SK-N-SH treated with all-trans-retinoic acid at 6 μM for 48 hours (cell line): ENCODE measurements around the gene TNIP3.
"Not testable (repeated sequence)": the region's sequence is repeated elsewhere in the genome, so short reads cannot be mapped to it uniquely, and the experiment has no call there.

Source experiments
- ATAC-seq: fragments of 200-7000 bp; cut with Tn5 transposase; 3 replicates; pipeline ENCODE4 v1.9.1; 2020; ENCODE audit warnings: mild to moderate bottlenecking, moderate library complexity
- ARNTL ChIP-seq: fragments of 450-650 bp; formaldehyde crosslinking; IDR thresholded peaks from 2 replicates; pipeline ENCODE4 v1.5.0; 2020; ENCODE audit warnings: low read depth, mild to moderate bottlenecking, moderate library complexity, borderline replicate concordance
- BACH2 ChIP-seq: fragments of 250-450 bp; sonication (Bioruptor Pico); IDR thresholded peaks from 2 replicates; pipeline ENCODE4 v1.9.0; 2021; ENCODE audit warnings: mild to moderate bottlenecking, borderline replicate concordance
- CSDC2 ChIP-seq: fragments of 250-450 bp; sonication (Bioruptor Pico); IDR thresholded peaks from 2 replicates; pipeline ENCODE4 v1.5.0; 2020; ENCODE audit warnings: mild to moderate bottlenecking, moderate library complexity
- ESRRG ChIP-seq: fragments of 250-450 bp; sonication (Bioruptor Pico); IDR thresholded peaks from 2 replicates; pipeline ENCODE4 v1.6.1; 2021; ENCODE audit warnings: mild to moderate bottlenecking
- GLIS3 ChIP-seq: fragments of 250-450 bp; sonication (Bioruptor Pico); IDR thresholded peaks from 2 replicates; pipeline ENCODE4 v1.5.0; 2020; ENCODE audit warnings: mild to moderate bottlenecking, moderate library complexity
- ISL1 ChIP-seq: fragments of 250-450 bp; sonication (Bioruptor Pico); IDR thresholded peaks from 2 replicates; pipeline ENCODE4 v2.1.2; 2022; ENCODE audit warnings: mild to moderate bottlenecking, moderate library complexity
- PPARA ChIP-seq: fragments of 250-450 bp; sonication (Bioruptor Pico); IDR thresholded peaks from 2 replicates; pipeline ENCODE4 v1.5.0; 2020; ENCODE audit warnings: mild to moderate bottlenecking, borderline replicate concordance
- RARB ChIP-seq: fragments of 250-450 bp; sonication (Bioruptor Pico); IDR thresholded peaks from 2 replicates; pipeline ENCODE4 v1.8.0; 2021; ENCODE audit warnings: mild to moderate bottlenecking, moderate library complexity
- ZC3H10 ChIP-seq: fragments of 250-450 bp; sonication (Bioruptor Pico); IDR thresholded peaks from 2 replicates; pipeline ENCODE4 v1.5.1; 2021; ENCODE audit warnings: mild to moderate bottlenecking, moderate library complexity
- ZFP3 ChIP-seq: fragments of 250-450 bp; sonication (Bioruptor Pico); IDR thresholded peaks from 2 replicates; pipeline ENCODE4 v1.5.0; 2020; ENCODE audit warnings: mild to moderate bottlenecking, moderate library complexity
- ZFP30 ChIP-seq: fragments of 450-650 bp; formaldehyde crosslinking; IDR thresholded peaks from 2 replicates; pipeline ENCODE4 v1.5.0; 2022; ENCODE audit warnings: mild to moderate bottlenecking, moderate library complexity
- ZNF565 ChIP-seq: fragments of 450-650 bp; formaldehyde crosslinking; conservative IDR thresholded peaks from 2 replicates; pipeline ENCODE4 v1.5.0; 2020; ENCODE audit warnings: low read depth, mild to moderate bottlenecking, moderate library complexity
- ZNF70 ChIP-seq: fragments of 450-650 bp; formaldehyde crosslinking; IDR thresholded peaks from 2 replicates; pipeline ENCODE4 v1.5.0; 2020; ENCODE audit warnings: mild to moderate bottlenecking, moderate library complexity
- ZNF8 ChIP-seq: fragments of 450-650 bp; formaldehyde crosslinking; IDR thresholded peaks from 2 replicates; pipeline ENCODE4 v1.5.0; 2020; ENCODE audit warnings: mild to moderate bottlenecking, moderate library complexity
- TF ChIP-seq, protein P1 (sequence below): fragments of 250-450 bp; sonication (Bioruptor Pico); IDR thresholded peaks from 2 replicates; pipeline ENCODE4 v1.5.1; 2020; ENCODE audit warnings: low read depth, mild to moderate bottlenecking, moderate library complexity
- TF ChIP-seq, protein P2 (sequence below): fragments of 250-450 bp; sonication (Bioruptor Pico); IDR thresholded peaks from 2 replicates; pipeline ENCODE4 v1.8.0; 2021; ENCODE audit warnings: low read depth, mild to moderate bottlenecking, moderate library complexity, borderline replicate concordance
- TF ChIP-seq, protein P3 (sequence below): fragments of 250-450 bp; sonication (Bioruptor Pico); IDR thresholded peaks from 2 replicates; pipeline ENCODE4 v1.8.0; 2020; ENCODE audit warnings: mild to moderate bottlenecking, moderate library complexity, borderline replicate concordance

The TNIP3 gene

DNA sequence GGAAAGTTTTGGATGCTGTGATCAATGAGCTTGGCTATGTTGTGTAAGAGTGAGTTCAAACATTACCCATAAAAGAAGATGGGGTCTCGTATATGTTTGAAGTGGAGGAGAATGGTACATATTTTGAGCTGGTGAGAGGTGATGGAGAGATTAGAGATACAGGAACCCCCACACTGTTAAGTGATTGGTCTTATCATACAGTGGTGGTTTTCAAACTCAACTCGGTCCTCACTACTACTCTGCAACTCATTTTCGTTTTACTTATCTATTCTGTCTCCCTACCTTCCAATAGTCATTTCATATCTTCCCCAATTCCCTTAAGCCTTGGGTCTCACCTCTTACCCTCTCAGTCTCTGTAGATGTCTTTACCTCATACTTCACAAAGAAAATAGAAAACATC, 16.4 kb upstream of the TNIP3 start:
- no peak for ATAC-seq
- TF ChIP-seq ZNF565 (CRISPR knock-in tag) (no peak), CSDC2 (CRISPR knock-in tag) (no peak), ISL1 (CRISPR knock-in tag) (no peak), PPARA (no peak)

DNA sequence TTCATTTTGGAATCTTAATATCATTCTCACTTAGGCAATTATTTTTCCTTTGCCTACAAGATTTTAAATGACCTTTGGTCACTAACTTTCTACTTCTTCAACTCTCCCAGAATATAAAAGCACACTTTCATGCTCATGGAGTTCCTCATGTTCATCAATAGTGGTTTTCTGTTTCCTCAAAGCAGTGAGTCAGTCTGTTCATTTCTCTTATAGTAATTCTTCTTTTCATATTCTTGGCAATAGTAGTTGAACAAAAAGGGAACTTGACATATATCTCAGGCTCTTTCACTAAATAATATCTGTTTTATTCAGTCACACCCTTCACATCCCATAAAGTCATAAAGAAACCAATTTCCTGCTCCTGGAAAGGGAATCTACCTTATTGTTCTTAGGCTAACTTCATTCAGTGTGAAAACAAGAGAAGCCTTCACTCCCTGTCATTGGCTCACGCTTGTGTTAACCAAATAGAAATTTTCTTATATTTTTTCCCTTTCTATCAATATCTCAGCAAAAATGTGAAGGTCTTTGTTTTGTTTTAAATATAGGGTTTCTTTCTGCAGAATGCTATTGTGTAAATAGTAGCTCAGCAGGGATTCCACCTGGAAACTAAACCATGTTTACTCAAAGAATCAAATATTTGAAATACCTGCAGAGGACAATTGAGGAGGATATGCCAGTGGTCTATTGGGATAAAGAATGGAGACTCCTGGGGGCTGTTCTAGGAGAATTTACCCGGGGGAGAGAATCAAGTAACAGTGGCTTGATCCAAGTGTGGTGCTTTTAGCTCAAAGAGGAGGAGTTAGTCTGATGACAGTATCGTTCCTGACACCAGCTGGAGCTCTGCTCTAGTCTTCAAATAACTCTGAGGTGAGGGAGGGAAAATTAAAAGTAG, 13.4 kb upstream of the TNIP3 start:
- no peak for ATAC-seq
- TF ChIP-seq ZC3H10 (CRISPR knock-in tag) (no peak), BACH2 (CRISPR knock-in tag) (no peak), CSDC2 (CRISPR knock-in tag) (no peak), ZNF70 (CRISPR knock-in tag) (no peak), RARB (CRISPR knock-in tag) (no peak), PPARA (no peak), ZNF8 (no peak), ZFP3 (no peak), ISL1 (CRISPR knock-in tag) (no peak), ARNTL (CRISPR knock-in tag) (no peak), ZNF565 (CRISPR knock-in tag) (no peak)
- TF ChIP-seq, protein P1, sequence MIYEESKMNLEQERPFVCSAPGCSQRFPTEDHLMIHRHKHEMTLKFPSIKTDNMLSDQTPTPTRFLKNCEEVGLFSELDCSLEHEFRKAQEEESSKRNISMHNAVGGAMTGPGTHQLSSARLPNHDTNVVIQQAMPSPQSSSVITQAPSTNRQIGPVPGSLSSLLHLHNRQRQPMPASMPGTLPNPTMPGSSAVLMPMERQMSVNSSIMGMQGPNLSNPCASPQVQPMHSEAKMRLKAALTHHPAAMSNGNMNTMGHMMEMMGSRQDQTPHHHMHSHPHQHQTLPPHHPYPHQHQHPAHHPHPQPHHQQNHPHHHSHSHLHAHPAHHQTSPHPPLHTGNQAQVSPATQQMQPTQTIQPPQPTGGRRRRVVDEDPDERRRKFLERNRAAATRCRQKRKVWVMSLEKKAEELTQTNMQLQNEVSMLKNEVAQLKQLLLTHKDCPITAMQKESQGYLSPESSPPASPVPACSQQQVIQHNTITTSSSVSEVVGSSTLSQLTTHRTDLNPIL, result no peak
- TF ChIP-seq, protein P2, sequence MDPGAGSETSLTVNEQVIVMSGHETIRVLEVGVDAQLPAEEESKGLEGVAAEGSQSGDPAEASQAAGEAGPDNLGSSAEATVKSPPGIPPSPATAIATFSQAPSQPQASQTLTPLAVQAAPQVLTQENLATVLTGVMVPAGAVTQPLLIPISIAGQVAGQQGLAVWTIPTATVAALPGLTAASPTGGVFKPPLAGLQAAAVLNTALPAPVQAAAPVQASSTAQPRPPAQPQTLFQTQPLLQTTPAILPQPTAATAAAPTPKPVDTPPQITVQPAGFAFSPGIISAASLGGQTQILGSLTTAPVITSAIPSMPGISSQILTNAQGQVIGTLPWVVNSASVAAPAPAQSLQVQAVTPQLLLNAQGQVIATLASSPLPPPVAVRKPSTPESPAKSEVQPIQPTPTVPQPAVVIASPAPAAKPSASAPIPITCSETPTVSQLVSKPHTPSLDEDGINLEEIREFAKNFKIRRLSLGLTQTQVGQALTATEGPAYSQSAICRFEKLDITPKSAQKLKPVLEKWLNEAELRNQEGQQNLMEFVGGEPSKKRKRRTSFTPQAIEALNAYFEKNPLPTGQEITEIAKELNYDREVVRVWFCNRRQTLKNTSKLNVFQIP (CRISPR knock-in tag), result no peak
- TF ChIP-seq, protein P3, sequence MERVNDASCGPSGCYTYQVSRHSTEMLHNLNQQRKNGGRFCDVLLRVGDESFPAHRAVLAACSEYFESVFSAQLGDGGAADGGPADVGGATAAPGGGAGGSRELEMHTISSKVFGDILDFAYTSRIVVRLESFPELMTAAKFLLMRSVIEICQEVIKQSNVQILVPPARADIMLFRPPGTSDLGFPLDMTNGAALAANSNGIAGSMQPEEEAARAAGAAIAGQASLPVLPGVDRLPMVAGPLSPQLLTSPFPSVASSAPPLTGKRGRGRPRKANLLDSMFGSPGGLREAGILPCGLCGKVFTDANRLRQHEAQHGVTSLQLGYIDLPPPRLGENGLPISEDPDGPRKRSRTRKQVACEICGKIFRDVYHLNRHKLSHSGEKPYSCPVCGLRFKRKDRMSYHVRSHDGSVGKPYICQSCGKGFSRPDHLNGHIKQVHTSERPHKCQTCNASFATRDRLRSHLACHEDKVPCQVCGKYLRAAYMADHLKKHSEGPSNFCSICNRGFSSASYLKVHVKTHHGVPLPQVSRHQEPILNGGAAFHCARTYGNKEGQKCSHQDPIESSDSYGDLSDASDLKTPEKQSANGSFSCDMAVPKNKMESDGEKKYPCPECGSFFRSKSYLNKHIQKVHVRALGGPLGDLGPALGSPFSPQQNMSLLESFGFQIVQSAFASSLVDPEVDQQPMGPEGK (CRISPR knock-in tag), result no peak

DNA sequence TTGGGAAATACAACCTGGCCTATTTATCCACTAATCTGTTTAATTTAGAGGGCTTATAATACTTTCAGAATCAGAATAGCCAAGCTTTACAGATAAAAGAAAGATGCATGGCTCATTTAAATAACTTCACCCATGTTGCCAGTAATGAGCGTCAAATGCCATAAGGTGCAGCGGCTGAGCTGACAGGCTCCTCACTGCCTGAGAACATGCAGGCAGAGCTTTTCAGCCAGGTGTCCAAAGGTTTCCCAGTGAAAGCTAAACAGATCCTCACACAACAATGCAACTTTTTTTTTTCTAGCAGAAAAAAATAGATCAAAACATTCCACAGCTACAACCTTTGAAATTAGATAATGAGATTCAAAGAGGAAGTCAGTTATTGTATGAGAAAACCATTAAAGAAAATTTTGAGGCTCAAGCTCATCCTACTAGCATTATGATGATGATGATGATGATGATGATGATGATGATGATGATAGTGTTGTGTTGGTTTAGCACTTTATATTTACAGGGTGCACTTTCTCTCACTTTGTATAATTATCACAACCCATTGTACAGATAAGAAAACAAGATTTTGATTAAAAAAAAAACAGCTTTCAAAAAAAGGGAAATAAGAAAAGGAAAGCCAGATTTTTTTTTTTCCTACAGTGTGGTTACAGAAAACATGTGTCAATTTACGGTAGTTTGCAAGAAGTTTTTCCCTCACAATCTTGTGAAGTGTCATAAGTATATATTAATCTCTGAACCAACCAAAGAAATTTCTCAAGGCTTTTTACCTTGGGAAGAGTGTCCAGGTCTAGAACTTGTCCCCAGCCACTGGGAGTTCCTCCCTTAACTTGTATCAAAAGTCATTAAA, 12.2 kb upstream of the TNIP3 start:
- ATAC-seq, result no peak
- TF ChIP-seq RARB (CRISPR knock-in tag) (no peak), ZFP30 (no peak), ARNTL (CRISPR knock-in tag) (no peak), GLIS3 (CRISPR knock-in tag) (no peak), ESRRG (CRISPR knock-in tag) (no peak)
- TF ChIP-seq, protein P2 (CRISPR knock-in tag), result no peak

DNA sequence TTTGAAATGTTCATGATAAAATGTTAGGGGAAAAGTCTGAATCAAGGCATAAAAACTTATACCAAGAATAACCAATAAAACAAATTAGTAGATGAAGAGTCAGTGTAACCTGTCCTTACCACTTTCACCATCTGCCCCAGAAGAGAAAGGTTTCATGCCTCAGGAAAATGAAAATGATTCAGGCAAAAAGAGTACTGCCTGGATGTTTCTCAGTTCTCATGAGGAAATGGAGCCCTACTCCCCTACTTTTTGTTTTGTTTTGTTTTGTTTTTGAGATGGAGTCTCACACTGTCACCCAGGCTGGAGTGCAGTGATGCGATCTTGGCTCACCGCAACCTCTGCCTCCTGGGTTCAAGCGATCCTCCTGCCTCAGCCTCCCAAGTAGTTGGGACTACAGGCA, 7.4 kb upstream of the TNIP3 start:
- ATAC-seq, result not testable (repeated sequence)
